ENCODE measurements around the gene LEKR1.

The LEKR1 gene

DNA sequence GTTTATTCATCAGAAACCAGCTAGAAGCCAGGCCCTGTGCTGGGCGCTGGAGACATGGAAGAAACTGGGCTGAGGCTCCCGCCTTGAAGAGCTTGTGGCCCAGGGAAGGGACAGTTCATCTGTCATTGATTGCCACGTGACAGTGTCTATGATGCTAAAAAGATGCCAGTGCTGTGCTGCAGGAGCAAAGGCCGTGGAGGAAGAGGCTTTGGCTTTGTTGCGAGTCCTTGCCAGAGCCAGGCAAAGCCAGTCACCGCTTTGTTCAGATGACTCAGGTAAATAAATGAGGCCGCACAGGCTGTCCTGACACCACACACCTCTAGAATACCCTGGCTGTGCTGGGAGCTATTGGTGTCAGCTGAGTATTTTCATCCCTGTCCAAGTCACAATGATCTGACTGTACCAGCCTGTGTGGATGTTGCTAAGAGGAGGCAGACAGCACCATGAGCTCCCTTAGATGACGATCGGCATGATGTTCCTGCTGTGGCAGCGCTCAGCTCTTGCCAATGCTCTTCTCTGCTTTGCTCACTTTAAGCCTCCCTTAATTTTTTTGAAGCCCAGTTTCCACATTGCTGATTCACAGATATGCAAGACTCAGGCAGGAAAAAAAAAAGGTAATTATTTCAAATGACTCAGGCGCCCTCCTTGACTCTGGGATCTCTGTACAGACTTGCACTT, 256.3 kb downstream of the LEKR1 start:
- no peak overlapping the region for H3K4me3 ChIP-seq (ENCODE audit: insufficient read depth, low read depth, low read length)
- H3K4me1 ChIP-seq (ENCODE audit: control insufficient read depth, insufficient read depth, low read length), result peaks cover 9% of the 10 kb centered on the region
- H3K9me3 ChIP-seq (ENCODE audit: control insufficient read depth, low read length), result no peaks in the 10 kb centered on the region
- 86 to 89% methylated on average over 11 of the region's 11 CpGs for WGBS, 2 experiments
- no peak overlapping the region for H3K27ac ChIP-seq (ENCODE audit: insufficient read depth, low read depth, low read length, poor library complexity, severe bottlenecking)
- H3K36me3 ChIP-seq (ENCODE audit: control insufficient read depth, insufficient read depth, low read length), result no peaks in the 10 kb centered on the region
- peaks cover 5% of the 10 kb centered on the region for H3K27me3 ChIP-seq (ENCODE audit: control insufficient read depth, insufficient read depth, low read length, poor library complexity, severe bottlenecking)

DNA sequence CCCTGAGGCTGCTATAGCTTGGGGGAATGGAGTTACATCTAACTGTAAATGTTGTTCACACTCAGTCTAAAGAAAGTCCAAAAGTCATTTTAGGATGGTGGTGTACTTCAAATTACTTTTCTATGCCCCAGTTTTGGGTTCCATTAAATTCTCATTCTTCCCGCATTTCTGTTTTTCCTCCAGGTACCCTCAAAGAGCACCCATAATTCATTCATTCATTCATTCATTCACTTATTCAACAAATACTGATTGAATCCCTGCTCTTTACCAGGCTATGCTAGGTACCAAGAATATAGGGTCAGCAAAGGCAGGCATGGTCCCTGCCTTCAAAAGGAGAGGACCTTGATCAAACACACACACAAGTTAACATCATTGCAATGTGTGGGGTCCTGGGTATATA, 257.7 kb downstream of the LEKR1 start:
- H3K27me3 ChIP-seq (ENCODE audit: control insufficient read depth, insufficient read depth, low read length, poor library complexity, severe bottlenecking), result peaks cover 5% of the 10 kb centered on the region
- H3K4me1 ChIP-seq (ENCODE audit: control insufficient read depth, insufficient read depth, low read length), result peaks cover 16% of the 10 kb centered on the region
- H3K9me3 ChIP-seq (ENCODE audit: control insufficient read depth, low read length), result no peaks in the 10 kb centered on the region
- no peak overlapping the region for H3K4me3 ChIP-seq (ENCODE audit: insufficient read depth, low read depth, low read length)
- H3K36me3 ChIP-seq (ENCODE audit: control insufficient read depth, insufficient read depth, low read length), result no peaks in the 10 kb centered on the region
- 93 to 98% methylated on average over 1 of the region's 1 CpG for WGBS, 2 experiments
- no peak overlapping the region for H3K27ac ChIP-seq (ENCODE audit: insufficient read depth, low read depth, low read length, poor library complexity, severe bottlenecking)

DNA sequence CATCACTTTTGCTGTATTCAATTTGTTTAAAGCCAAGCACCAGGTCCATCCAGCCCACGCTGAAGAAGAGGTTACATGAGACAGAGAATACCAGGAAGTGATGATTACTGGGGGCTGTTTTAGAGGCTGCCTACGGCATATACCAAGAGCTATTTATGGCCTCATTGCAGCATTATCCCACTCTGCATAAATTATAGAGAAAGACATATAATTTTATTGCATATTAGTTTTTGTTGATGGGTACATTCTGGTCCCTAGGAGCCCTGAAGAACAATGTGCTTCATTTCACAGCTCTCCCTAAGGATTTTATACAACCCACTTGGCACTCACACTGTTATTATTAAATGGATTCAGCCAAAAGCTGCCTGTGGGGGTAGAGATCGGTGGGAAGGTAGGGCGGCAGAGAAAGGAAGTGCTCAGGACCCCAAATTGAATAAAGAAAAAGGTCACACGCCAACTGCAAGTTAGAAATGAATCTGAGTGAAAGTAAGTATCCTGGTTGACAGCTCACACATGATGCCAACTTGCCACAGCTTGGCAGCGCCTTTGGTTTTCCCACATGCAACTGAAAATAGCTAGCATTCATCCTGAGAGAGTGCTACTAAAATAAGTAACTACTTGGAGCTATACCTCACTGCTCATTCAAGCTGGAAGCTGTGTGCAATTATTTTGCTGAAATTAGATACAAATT, 260.1 kb downstream of the LEKR1 start:
- WGBS, 2 experiments, result 95% methylated on average over 5 to 6 of the region's 6 CpGs
- no peak overlapping the region for H3K4me3 ChIP-seq (ENCODE audit: insufficient read depth, low read depth, low read length)
- H3K27ac ChIP-seq (ENCODE audit: insufficient read depth, low read depth, low read length, poor library complexity, severe bottlenecking), result no peak overlapping the region
- H3K27me3 ChIP-seq (ENCODE audit: control insufficient read depth, insufficient read depth, low read length, poor library complexity, severe bottlenecking), result peaks cover 5% of the 10 kb centered on the region
- H3K4me1 ChIP-seq (ENCODE audit: control insufficient read depth, insufficient read depth, low read length), result peaks cover 16% of the 10 kb centered on the region
- H3K36me3 ChIP-seq (ENCODE audit: control insufficient read depth, insufficient read depth, low read length), result no peaks in the 10 kb centered on the region
- no peaks in the 10 kb centered on the region for H3K9me3 ChIP-seq (ENCODE audit: control insufficient read depth, low read length)

DNA sequence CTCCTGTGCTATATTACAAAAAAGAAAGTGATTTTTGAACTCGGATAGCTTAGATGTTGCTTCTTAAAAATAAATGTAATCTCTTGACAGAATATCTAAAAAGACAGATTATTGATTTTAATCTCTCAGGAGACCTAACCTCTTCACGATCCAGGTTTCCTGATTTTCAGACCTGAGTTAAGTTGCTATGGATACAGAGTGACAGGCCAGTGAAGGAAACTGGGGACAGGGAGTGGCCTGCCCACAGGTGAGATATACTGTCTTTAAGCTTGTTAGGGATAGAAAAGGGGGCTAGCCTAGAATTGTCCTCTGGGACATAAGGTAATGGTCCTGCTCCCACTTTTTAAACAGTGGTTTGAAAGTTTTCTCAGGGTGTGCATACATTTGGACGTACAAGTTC, 260.6 kb downstream of the LEKR1 start:
- no peaks in the 10 kb centered on the region for H3K9me3 ChIP-seq (ENCODE audit: control insufficient read depth, low read length)
- H3K4me3 ChIP-seq (ENCODE audit: insufficient read depth, low read depth, low read length), result no peak overlapping the region
- 81 to 88% methylated on average over 1 to 2 of the region's 3 CpGs for WGBS, 2 experiments

DNA sequence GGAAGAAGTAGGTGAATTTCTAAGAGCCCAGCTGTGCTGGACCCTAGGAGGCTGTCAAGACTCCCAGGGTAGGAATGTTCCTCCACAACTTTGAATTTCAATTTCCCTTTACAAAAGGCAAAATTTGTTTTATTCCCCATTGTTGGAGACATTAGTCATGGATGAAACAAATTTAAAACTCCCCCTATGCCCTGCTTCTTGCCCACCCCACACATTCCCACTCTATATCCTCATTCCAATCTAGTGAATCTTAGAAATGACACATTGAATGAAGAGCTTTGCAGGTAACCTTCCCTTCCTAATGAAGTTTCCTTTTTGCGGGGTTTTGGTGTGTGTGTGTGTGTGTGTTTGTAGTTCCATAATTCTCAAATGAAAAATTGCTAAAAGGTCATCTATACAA, 261.2 kb downstream of the LEKR1 start:
- H3K36me3 ChIP-seq (ENCODE audit: control insufficient read depth, insufficient read depth, low read length), result no peaks in the 10 kb centered on the region
- no peaks in the 10 kb centered on the region for H3K9me3 ChIP-seq (ENCODE audit: control insufficient read depth, low read length)
- H3K27ac ChIP-seq (ENCODE audit: insufficient read depth, low read depth, low read length, poor library complexity, severe bottlenecking), result no peak overlapping the region
- H3K4me3 ChIP-seq (ENCODE audit: insufficient read depth, low read depth, low read length), result no peak overlapping the region
- no CpG with 5 or more reads among the region's 1 CpG for WGBS, 2 experiments
- peaks cover 6% of the 10 kb centered on the region for H3K4me1 ChIP-seq (ENCODE audit: control insufficient read depth, insufficient read depth, low read length)
- peaks cover 1% of the 10 kb centered on the region for H3K27me3 ChIP-seq (ENCODE audit: control insufficient read depth, insufficient read depth, low read length, poor library complexity, severe bottlenecking)

More for the DNA sequence above, 260.6 kb downstream of the LEKR1 start:
- Histone ChIP-seq H3K4me1 (ENCODE audit: control insufficient read depth, insufficient read depth, low read length) (peaks cover 11% of the 10 kb centered on the region), H3K27ac (ENCODE audit: insufficient read depth, low read depth, low read length, poor library complexity, severe bottlenecking) (no peak overlapping the region), H3K27me3 (ENCODE audit: control insufficient read depth, insufficient read depth, low read length, poor library complexity, severe bottlenecking) (peaks cover 5% of the 10 kb centered on the region), H3K36me3 (ENCODE audit: control insufficient read depth, insufficient read depth, low read length) (no peaks in the 10 kb centered on the region)

DNA sequence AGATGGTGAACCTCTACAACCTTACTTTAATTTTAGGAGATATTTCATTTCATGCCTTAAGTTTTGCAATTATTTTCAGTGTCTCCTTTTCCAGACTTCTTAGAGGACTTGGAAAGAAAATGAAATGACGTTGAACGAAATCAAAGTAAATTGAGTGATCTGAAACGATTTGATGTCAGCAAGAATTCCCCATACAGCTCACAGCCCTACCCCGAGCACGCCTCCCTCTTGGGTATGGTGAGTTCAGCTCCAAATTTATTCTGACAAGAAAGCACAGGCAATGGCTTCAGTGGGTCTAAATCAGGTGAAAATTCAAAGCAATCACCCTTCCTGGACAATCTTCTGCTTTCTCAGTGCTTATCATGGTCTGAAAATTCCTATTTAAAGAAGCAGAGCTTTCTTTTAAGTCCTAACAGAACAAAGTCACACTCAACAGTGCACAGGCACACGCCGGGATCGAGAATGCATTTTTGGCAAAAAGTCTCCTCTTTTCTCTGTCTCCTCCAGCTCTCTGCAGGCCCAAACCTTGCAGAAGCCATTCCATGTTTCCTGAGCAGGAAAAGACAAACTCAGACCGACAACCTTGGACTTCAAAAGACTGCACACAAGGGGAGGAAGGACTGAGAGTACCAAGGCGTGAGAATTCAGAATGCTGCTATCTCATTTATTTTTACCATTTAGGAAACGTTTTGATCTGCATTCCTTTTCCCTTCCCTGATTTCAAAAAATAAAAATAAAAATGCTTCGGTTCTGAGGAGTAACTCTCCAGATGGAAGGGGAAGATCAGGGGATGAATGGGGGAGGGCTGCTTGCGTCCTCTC, 261.8 kb downstream of the LEKR1 start:
- no peaks in the 10 kb centered on the region for H3K9me3 ChIP-seq (ENCODE audit: control insufficient read depth, low read length)
- H3K27me3 ChIP-seq (ENCODE audit: control insufficient read depth, insufficient read depth, low read length, poor library complexity, severe bottlenecking), result no peaks in the 10 kb centered on the region
- 61 to 63% methylated on average over 12 to 13 of the region's 13 CpGs for WGBS, 2 experiments
- peak overlapping the region; percentile 60 for H3K4me3 ChIP-seq (ENCODE audit: insufficient read depth, low read depth, low read length)
- H3K27ac ChIP-seq (ENCODE audit: insufficient read depth, low read depth, low read length, poor library complexity, severe bottlenecking), result peak overlapping the region; percentile 92
- H3K36me3 ChIP-seq (ENCODE audit: control insufficient read depth, insufficient read depth, low read length), result no peaks in the 10 kb centered on the region
- peaks cover 6% of the 10 kb centered on the region for H3K4me1 ChIP-seq (ENCODE audit: control insufficient read depth, insufficient read depth, low read length)

DNA sequence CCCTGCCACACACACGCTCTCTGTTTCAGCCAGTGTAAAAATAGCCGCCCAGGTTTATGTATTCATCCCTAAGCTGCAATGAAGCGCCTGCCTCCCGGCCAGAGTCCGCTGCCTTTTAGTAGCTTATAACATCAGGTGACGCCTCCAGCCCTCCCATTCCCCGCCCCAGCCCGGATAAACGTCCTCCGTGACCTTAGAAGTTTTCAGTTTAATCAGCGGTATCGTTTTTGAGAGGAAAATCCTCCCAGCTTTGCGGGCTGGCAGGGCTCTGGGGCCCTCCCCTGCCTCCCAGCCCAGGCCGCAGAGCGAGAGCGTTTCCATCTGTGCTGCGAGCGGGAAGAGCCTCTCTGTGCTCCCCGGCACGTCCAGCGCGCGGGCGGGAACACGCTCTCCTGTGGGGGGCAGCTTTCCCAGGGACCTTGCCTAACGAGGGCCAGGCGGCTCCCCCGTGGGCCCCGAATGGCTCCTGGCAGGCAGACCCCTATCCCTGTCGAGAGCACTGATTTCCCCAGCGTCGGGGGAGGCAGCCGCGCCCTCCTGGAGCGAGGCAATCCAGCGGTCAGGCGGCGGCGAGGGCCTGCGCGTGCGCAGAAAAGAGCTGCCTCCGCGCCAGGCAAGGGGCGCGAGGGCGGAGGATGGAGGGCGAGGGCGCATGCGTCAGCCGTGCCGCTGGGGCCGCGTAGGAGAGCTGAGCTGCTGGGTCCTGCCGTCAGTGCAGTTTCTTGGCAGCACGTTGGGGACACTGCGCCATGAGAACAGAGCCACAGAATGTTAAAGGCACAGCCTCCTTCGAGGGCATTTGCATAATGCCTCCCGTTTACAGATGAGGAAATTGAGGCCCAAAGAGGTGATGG, 262.7 kb downstream of the LEKR1 start:
- Histone ChIP-seq H3K4me3 (ENCODE audit: insufficient read depth, low read depth, low read length) (peak overlapping the region; percentile 60), H3K27ac (ENCODE audit: insufficient read depth, low read depth, low read length, poor library complexity, severe bottlenecking) (peak overlapping the region; percentile 92), H3K4me1 (ENCODE audit: control insufficient read depth, insufficient read depth, low read length) (peaks cover 6% of the 10 kb centered on the region), H3K36me3 (ENCODE audit: control insufficient read depth, insufficient read depth, low read length) (no peaks in the 10 kb centered on the region), H3K9me3 (ENCODE audit: control insufficient read depth, low read length) (no peaks in the 10 kb centered on the region), H3K27me3 (ENCODE audit: control insufficient read depth, insufficient read depth, low read length, poor library complexity, severe bottlenecking) (no peaks in the 10 kb centered on the region)
- 1% methylated on average over 59 of the region's 59 CpGs for WGBS, 2 experiments

DNA sequence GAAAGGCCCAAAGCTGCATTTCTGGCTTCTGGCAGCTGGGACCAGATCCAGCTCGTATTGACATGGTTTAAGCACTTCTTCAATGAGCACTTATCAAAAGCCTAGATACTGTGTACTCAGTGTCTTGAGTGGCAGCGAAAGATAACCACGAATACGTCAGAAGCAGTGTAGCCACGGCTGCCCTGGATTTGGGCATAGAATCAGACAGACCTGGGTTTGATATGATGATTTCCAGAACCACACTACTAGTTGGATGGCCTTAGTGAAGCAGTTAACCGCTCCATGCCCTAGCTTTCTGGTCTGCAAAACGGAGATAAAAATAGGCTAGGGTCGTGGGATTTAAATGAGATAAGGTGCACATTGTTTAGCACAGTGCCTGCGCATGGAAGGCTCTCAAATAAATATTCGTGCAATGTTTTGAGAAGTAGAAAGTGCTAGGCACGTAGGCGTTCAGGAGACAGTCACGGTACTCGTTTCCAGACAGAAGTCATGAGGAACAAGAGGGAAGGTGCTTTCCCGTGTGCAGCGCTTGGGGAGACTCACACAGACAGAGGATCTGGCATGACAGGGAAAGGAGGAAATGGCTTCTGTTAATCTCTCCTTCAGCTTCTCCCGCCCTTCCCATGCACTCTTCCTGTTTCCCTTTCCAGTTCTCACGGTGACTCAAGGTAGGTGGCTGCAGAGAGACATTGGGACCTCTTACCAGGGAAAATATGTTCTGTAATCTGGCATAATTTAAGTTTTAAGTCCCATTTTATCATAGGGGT, 263.5 kb downstream of the LEKR1 start:
- Histone ChIP-seq H3K4me1 (ENCODE audit: control insufficient read depth, insufficient read depth, low read length) (peaks cover 6% of the 10 kb centered on the region), H3K9me3 (ENCODE audit: control insufficient read depth, low read length) (no peaks in the 10 kb centered on the region), H3K27ac (ENCODE audit: insufficient read depth, low read depth, low read length, poor library complexity, severe bottlenecking) (no peak overlapping the region), H3K4me3 (ENCODE audit: insufficient read depth, low read depth, low read length) (no peak overlapping the region), H3K36me3 (ENCODE audit: control insufficient read depth, insufficient read depth, low read length) (no peaks in the 10 kb centered on the region), H3K27me3 (ENCODE audit: control insufficient read depth, insufficient read depth, low read length, poor library complexity, severe bottlenecking) (no peaks in the 10 kb centered on the region)
- 88 to 89% methylated on average over 18 of the region's 18 CpGs for WGBS, 2 experiments

DNA sequence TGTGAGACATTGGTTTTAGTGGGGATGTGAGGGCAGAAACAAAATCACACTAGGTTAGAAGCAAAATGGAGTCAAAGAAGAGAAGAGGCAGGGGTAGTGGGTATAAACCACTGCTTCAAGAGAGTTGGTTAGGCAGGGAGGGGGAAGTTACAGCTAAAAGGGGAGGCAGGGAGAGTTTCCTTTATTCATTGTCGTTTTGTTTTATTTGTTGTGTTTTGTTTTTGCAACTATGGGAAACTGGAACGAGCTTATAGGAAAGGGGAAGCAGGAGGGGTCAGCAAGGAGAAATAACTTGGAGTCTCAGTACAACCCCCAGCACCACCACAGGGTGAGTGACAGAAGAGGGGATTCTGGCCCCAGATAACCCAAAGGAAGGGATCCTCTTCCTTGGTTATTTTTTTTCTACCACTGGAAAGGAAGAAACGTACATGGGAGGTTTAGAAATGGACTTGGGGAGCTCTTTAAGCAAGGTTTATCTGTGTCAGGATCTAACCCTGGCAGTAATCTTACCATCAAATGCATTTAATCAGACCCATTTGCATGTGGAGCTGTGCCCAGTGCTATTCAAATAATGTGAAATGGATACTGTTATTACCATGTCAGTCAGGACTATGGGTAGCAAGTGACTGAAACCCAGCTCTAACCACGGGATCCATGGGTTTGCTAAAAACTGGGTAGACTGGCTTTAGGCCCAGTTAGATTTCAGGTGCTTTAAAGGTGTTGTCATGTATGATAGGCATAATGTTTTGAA, 265.1 kb downstream of the LEKR1 start:
- H3K4me3 ChIP-seq (ENCODE audit: insufficient read depth, low read depth, low read length), result no peak overlapping the region
- no peaks in the 10 kb centered on the region for H3K9me3 ChIP-seq (ENCODE audit: control insufficient read depth, low read length)
- H3K36me3 ChIP-seq (ENCODE audit: control insufficient read depth, insufficient read depth, low read length), result no peaks in the 10 kb centered on the region
- H3K4me1 ChIP-seq (ENCODE audit: control insufficient read depth, insufficient read depth, low read length), result peaks cover 6% of the 10 kb centered on the region
- WGBS, 2 experiments, result 83 to 90% methylated on average over 4 of the region's 4 CpGs
- H3K27ac ChIP-seq (ENCODE audit: insufficient read depth, low read depth, low read length, poor library complexity, severe bottlenecking), result no peak overlapping the region
- no peaks in the 10 kb centered on the region for H3K27me3 ChIP-seq (ENCODE audit: control insufficient read depth, insufficient read depth, low read length, poor library complexity, severe bottlenecking)
